DLD1 (cell line): ENCODE data around the gene RPS6KC1.
"Not testable (repeated sequence)": the region's sequence is repeated elsewhere in the genome, so short reads cannot be mapped to it uniquely, and the experiment has no call there.

ENCODE experiments used
- in situ Hi-C: cut with HindIII; loops from 2 replicates; pipeline ENCODE4 v1.10.0; 2017; ENCODE audit warnings: low sequenced_read_pairs

The RPS6KC1 gene

GRCh38 chr1:213051127-213051880, at the start of gene RPS6KC1:
Gene RPS6KC1, plus strand, starts transcription at chr1:213051241. Its CDS starts 164 bp downstream, at chr1:213051405.
- in situ Hi-C loops, result no loop called here

- in situ Hi-C loops, result no loop called here
Measured at GRCh38 chr1:213003256-213003655, 47.8 kb upstream of the RPS6KC1 start.

GRCh38 chr1:213008564-213008963, 42.5 kb upstream of the RPS6KC1 start:
- in situ Hi-C loops, result no loop called here

GRCh38 chr1:213014642-213015041, 36.4 kb upstream of the RPS6KC1 start:
- in situ Hi-C loops, result no loop called here

GRCh38 chr1:213015099-213016050, 35.7 kb upstream of the RPS6KC1 start, which contains the start of gene ANGEL2:
Gene ANGEL2, minus strand, starts transcription at chr1:213015867. Its CDS starts 196 bp downstream, at chr1:213015671.
- in situ Hi-C loops, result no loop called here

GRCh38 chr1:213017447-213018273, 33.4 kb upstream of the RPS6KC1 start:
- in situ Hi-C loops, result no loop called here

GRCh38 chr1:213019450-213019849, 31.6 kb upstream of the RPS6KC1 start:
- in situ Hi-C loops, result no loop called here

GRCh38 chr1:213020016-213020415, 31.0 kb upstream of the RPS6KC1 start:
- in situ Hi-C loops, result no loop called here

- in situ Hi-C loops, result not testable (repeated sequence)
Measured at GRCh38 chr1:213027024-213027423, 24.0 kb upstream of the RPS6KC1 start.

- in situ Hi-C loops, result no loop called here
Measured at GRCh38 chr1:213032651-213033050, 18.4 kb upstream of the RPS6KC1 start.

- in situ Hi-C loops, result no loop called here
Measured at GRCh38 chr1:213034713-213035112, 16.3 kb upstream of the RPS6KC1 start.

- in situ Hi-C loops, result no loop called here
Measured at GRCh38 chr1:213035573-213035972, 15.5 kb upstream of the RPS6KC1 start.

GRCh38 chr1:213041443-213041842, 9.6 kb upstream of the RPS6KC1 start:
- in situ Hi-C loops, result no loop called here

GRCh38 chr1:213045321-213046226, 5.5 kb upstream of the RPS6KC1 start:
- in situ Hi-C loops, result not testable (repeated sequence)

GRCh38 chr1:213049232-213049631, 1.8 kb upstream of the RPS6KC1 start:
- in situ Hi-C loops, result no loop called here

- in situ Hi-C loops, result no loop called here
Measured at GRCh38 chr1:213050745-213051126, 305 bp upstream of the RPS6KC1 start.

GRCh38 chr1:213051881-213052202, 801 bp downstream of the RPS6KC1 start:
- in situ Hi-C loops, result no loop called here

- in situ Hi-C loops, result no loop called here
Measured at GRCh38 chr1:213053455-213053854, 2.4 kb downstream of the RPS6KC1 start.

- in situ Hi-C loops, result no loop called here
Measured at GRCh38 chr1:213054142-213054541, 3.1 kb downstream of the RPS6KC1 start.
